Kidney tubule cell (primary cell): ENCODE measurements around the gene LRIG3.
"Not testable (repeated sequence)": the region's sequence is repeated elsewhere in the genome, so short reads cannot be mapped to it uniquely, and the experiment has no call there.

ENCODE experiments used
- DNase-seq: peaks from one replicate; pipeline ENCODE4 v3.0.0-alpha.2; 2018; ENCODE audit warnings: low spot score

The LRIG3 gene

GRCh38 chr12:58906917-58907316 is 13.4 kb downstream of the LRIG3 start:
- no peak for DNase-seq

GRCh38 chr12:58905422-58905821 is 14.9 kb downstream of the LRIG3 start:
- DNase-seq: no peak

- DNase-seq: not testable (repeated sequence)
Measured at GRCh38 chr12:58902726-58903125, 17.6 kb downstream of the LRIG3 start.

- DNase-seq: no peak
Measured at GRCh38 chr12:58901664-58902063, 18.6 kb downstream of the LRIG3 start.

GRCh38 chr12:58897969-58898368 is 22.3 kb downstream of the LRIG3 start:
- DNase-seq: no peak

- DNase-seq: no peak
Measured at GRCh38 chr12:58896278-58896677, 24.0 kb downstream of the LRIG3 start.

- no peak for DNase-seq
Measured at GRCh38 chr12:58895053-58895452, 25.3 kb downstream of the LRIG3 start.

- no peak for DNase-seq
Measured at GRCh38 chr12:58894040-58894439, 26.3 kb downstream of the LRIG3 start.

GRCh38 chr12:58893495-58893894 is 26.8 kb downstream of the LRIG3 start:
- no peak for DNase-seq

- DNase-seq: no peak
Measured at GRCh38 chr12:58889557-58889956, 30.7 kb downstream of the LRIG3 start.

- peak; percentile 91 for DNase-seq
Measured at GRCh38 chr12:58888131-58888783, 32.0 kb downstream of the LRIG3 start.

GRCh38 chr12:58887068-58887467 is 33.2 kb downstream of the LRIG3 start:
- DNase-seq: no peak

- DNase-seq: no peak
Measured at GRCh38 chr12:58886474-58886873, 33.8 kb downstream of the LRIG3 start.

- no peak for DNase-seq
Measured at GRCh38 chr12:58884916-58885315, 35.4 kb downstream of the LRIG3 start.

GRCh38 chr12:58883576-58884334 is 36.5 kb downstream of the LRIG3 start:
- DNase-seq: no peak

- no peak for DNase-seq
Measured at GRCh38 chr12:58882826-58883225, 37.5 kb downstream of the LRIG3 start.

- DNase-seq: no peak
Measured at GRCh38 chr12:58881816-58882215, 38.5 kb downstream of the LRIG3 start.

GRCh38 chr12:58880639-58881038 is 39.7 kb downstream of the LRIG3 start:
- DNase-seq: no peak

- DNase-seq: peak; percentile 94
Measured at GRCh38 chr12:58877243-58877743, 43.0 kb downstream of the LRIG3 start.

GRCh38 chr12:58873496-58873895 is 46.8 kb downstream of the LRIG3 start:
- DNase-seq: peak; percentile 21

GRCh38 chr12:58871556-58871955 is 48.7 kb downstream of the LRIG3 start:
- no peak for DNase-seq

GRCh38 chr12:58870595-58870994 is 49.7 kb downstream of the LRIG3 start:
- no peak for DNase-seq

- DNase-seq: no peak
Measured at GRCh38 chr12:58860788-58861240, 59.5 kb downstream of the LRIG3 start.
